T1000 (cell line): Measurements from ENCODE around the gene IGIP.
"Not testable (repeated sequence)": the region's sequence is repeated elsewhere in the genome, so short reads cannot be mapped to it uniquely, and the experiment has no call there.

Source experiments
- DNase-seq: peaks from one replicate; lab custom pipeline; 2025; ENCODE audit warnings: mixed read lengths; lab: John Stamatoyannopoulos, UW

Gene IGIP

GRCh38 chr5:140141241-140141640 is 15.5 kb downstream of the IGIP start:
- DNase-seq: no peak

GRCh38 chr5:140142246-140142645 is 16.5 kb downstream of the IGIP start:
- no peak for DNase-seq

- no peak for DNase-seq
Measured at GRCh38 chr5:140142856-140143255, 17.1 kb downstream of the IGIP start.

- no peak for DNase-seq
Measured at GRCh38 chr5:140143521-140144258, 18.0 kb downstream of the IGIP start.

GRCh38 chr5:140145256-140145655 is 19.5 kb downstream of the IGIP start:
- DNase-seq: no peak

GRCh38 chr5:140145818-140146522 is 20.2 kb downstream of the IGIP start:
- no peak for DNase-seq

GRCh38 chr5:140146523-140146842 is 20.7 kb downstream of the IGIP start:
- no peak for DNase-seq

GRCh38 chr5:140147460-140147859 is 21.7 kb downstream of the IGIP start:
- no peak for DNase-seq

GRCh38 chr5:140148508-140148907 is 22.8 kb downstream of the IGIP start:
- no peak for DNase-seq

GRCh38 chr5:140150201-140150600 is 24.5 kb downstream of the IGIP start:
- no peak for DNase-seq

GRCh38 chr5:140151144-140152021 is 25.6 kb downstream of the IGIP start:
- no peak for DNase-seq

- no peak for DNase-seq
Measured at GRCh38 chr5:140152022-140152999, 26.6 kb downstream of the IGIP start.

GRCh38 chr5:140153255-140153654 is 27.5 kb downstream of the IGIP start:
- no peak for DNase-seq

- DNase-seq: no peak
Measured at GRCh38 chr5:140153905-140154304, 28.2 kb downstream of the IGIP start.

GRCh38 chr5:140154710-140155381 is 29.1 kb downstream of the IGIP start:
- DNase-seq: not testable (repeated sequence)

GRCh38 chr5:140157032-140157781 is 31.5 kb downstream of the IGIP start:
- DNase-seq: peak; percentile 70

- no peak for DNase-seq
Measured at GRCh38 chr5:140159014-140159927, 33.5 kb downstream of the IGIP start.

- no peak for DNase-seq
Measured at GRCh38 chr5:140162275-140162674, 36.5 kb downstream of the IGIP start.

GRCh38 chr5:140162781-140163180 is 37.0 kb downstream of the IGIP start:
- DNase-seq: no peak
